Activated CD4-positive, alpha-beta T cell treated with anti-CD3 and anti-CD28 coated beads, Interleukin-2, amount 10 ng/mL, durations not matched to agents 24 days and 14 days (primary cell): ENCODE results near the gene TMEM154. TPM values are rescaled to one million over a fixed set of nuclear protein-coding genes. Genes with fewer than 3 reads are reported as not detected.
A peak's percentile ranks its signal among the peaks of the same experiment; 100 is the strongest.

Experiments
- DNase-seq: peaks from one replicate; pipeline ENCODE4 v3.0.0; 2022
- H3K27ac Mint-ChIP-seq: one replicate; pipeline ENCODE4 v1.8.0; 2022; ENCODE audit warnings: mild to moderate bottlenecking, mixed read lengths
- H3K27me3 Mint-ChIP-seq: one replicate; pipeline ENCODE4 v1.8.0; 2022; ENCODE audit warnings: mixed read lengths
- H3K36me3 Mint-ChIP-seq: one replicate; pipeline ENCODE4 v1.8.0; 2022; ENCODE audit warnings: low read depth, mild to moderate bottlenecking, mixed read lengths
- H3K4me1 Mint-ChIP-seq: one replicate; pipeline ENCODE4 v1.8.0; 2021; ENCODE audit warnings: mixed read lengths
- H3K4me3 Mint-ChIP-seq: one replicate; pipeline ENCODE4 v1.8.0; 2022; ENCODE audit warnings: mild to moderate bottlenecking, moderate library complexity, mixed read lengths
- H3K9me3 Mint-ChIP-seq: one replicate; pipeline ENCODE4 v1.8.0; 2021; ENCODE audit warnings: mixed read lengths
- intact Hi-C: fragments of 100-400 bp; cut with micrococcal nuclease; formaldehyde crosslinking; loops from one replicate; pipeline ENCODE4 v1.15.1; 2023
- total RNA-seq: library from RNA; stranded (reverse); gene quantifications from 2 replicates; pipeline ENCODE4 v1.2.3, GENCODE V29; 2022

TMEM154 gene
- total RNA-seq, 1 donor from 2014 or later, result 9.0 TPM

DNA sequence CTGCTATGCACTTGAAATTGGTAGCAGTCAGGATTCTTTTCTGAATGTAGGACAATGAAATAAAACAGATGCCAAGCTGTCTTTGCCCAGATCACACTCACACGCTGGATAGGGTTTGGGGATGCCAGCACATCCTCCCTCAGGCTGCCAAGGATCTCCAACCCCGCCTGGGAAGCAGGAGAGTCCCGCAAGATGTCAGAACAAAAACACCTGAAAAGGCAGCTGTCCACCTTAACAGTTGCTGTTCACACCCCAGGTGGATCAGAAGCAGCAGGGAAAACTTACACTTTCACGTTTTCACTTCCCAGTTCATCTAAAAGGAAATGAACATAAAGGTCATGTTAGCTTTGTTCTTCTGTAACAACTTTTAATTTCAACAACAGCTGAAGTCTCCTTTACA, 35.7 kb downstream of the TMEM154 start:
- Mint-ChIP-seq H3K4me3 (no peak overlapping the region), H3K27me3 (no peaks in the 10 kb centered on the region), H3K9me3 (no peaks in the 10 kb centered on the region), H3K27ac (peak overlapping the region; percentile 68), H3K36me3 (peaks cover 13% of the 10 kb centered on the region), H3K4me1 (peaks cover 17% of the 10 kb centered on the region)
- no peak for DNase-seq
- intact Hi-C loops, result loop anchor here (5.0 kb wide), 1 partner anchor 93 kb away; no protein-coding TSS in a partner anchor

DNA sequence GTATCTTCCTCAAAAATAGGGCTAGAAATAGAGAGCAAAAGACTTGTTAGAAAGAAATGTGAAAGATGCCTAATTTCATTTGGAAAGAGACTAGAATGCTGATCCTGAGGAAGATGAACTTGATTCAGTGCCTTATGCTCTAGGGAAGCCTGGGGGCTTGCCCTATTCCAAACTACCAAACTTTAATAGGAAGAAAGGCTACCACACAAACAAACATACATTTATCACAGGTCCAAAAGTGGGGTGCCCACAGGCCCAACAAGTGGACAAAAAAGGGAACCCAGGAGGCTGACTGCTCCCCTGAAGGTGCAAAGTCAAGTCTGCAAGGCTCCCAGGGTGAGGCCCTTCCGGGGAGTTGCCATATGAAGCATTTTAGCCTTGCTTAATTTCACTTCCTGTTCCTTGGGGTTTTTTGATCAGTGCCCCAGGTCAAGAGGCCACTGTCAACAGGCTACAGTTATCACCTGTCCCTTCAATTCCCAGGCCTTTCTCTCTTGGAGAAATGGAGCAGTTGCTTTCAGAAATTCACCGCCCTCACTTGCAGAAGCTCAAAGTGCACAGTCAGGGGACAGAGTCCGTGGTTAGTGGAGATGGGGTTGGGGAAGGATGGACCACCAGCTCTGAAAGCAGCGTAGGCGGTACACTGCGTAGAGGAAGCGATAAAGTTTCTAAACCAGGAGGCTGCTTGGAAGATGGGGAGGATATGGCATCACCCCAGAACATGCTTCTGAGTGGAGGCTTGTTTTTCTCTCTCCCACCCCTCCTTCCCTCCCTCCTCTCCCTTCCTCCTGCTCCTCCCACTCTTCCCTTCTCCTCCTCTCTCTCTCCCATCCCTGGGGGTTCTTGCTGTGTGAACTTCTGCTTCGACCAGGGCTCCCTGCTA, 36.4 kb downstream of the TMEM154 start:
- peak overlapping the region; percentile 68 for H3K27ac Mint-ChIP-seq
- peak; percentile 63 for DNase-seq
- intact Hi-C loops, result loop anchor here (5.0 kb wide), 1 partner anchor 94 kb away; no protein-coding TSS in a partner anchor
- H3K4me3 Mint-ChIP-seq, result no peak overlapping the region
- H3K4me1 Mint-ChIP-seq, result peaks cover 17% of the 10 kb centered on the region
- H3K9me3 Mint-ChIP-seq, result no peaks in the 10 kb centered on the region
- H3K36me3 Mint-ChIP-seq, result peaks cover 13% of the 10 kb centered on the region
- H3K27me3 Mint-ChIP-seq, result no peaks in the 10 kb centered on the region

DNA sequence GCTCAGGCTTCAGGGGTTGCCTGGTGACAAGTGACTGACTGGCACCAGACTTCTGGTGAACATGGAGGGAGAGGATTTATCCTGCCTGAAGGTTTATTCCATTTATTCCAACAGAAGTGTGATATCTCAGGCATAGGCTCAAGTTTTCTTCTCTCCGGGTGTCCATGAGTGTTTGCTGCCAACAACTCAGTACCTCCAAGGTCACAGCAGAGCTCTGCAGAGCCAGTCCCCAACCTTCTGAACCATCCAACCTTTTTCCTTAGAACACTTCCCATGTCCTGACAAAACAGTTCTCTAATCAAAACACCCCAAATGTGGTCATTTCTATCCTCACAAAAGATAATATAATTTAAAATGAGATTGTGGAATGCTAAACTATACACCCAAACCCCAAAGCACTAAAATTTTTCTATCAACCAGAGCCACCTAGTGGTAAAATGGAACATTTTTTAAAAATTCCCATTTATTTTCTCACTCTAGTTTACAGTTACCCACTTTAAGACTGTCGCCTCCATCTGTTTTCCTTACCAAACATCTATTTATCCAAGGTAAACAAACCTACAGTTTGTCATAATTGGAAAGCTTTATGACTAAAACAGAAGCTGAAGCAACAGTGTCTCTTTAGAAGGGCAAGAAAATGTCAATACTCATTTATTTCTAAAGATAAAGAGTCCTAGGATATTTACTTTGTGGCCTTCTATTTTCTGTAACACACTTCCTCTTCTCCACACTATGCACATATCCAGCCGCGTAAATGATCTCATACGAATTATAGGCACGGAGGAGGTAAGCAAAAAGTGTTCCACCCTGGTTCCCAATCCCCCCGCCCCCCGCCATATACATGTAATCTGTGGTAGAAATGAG, 39.5 kb downstream of the TMEM154 start:
- no peak overlapping the region for H3K27ac Mint-ChIP-seq
- no peaks in the 10 kb centered on the region for H3K9me3 Mint-ChIP-seq
- H3K36me3 Mint-ChIP-seq, result peaks cover 10% of the 10 kb centered on the region
- no peaks in the 10 kb centered on the region for H3K27me3 Mint-ChIP-seq
- intact Hi-C loops, result loop anchor here (1.0 to 5.0 kb wide), 4 partner anchors 97 to 232 kb away; no protein-coding TSS in a partner anchor
- peaks cover 24% of the 10 kb centered on the region for H3K4me1 Mint-ChIP-seq
- DNase-seq, result no peak
- no peak overlapping the region for H3K4me3 Mint-ChIP-seq

GRCh38 chr4:152635851-152636250, 43.9 kb downstream of the TMEM154 start:
- Mint-ChIP-seq H3K4me3 (no peak overlapping the region), H3K27ac (no peak overlapping the region), H3K9me3 (no peaks in the 10 kb centered on the region), H3K36me3 (peaks cover 8% of the 10 kb centered on the region), H3K4me1 (peaks cover 10% of the 10 kb centered on the region), H3K27me3 (no peaks in the 10 kb centered on the region)
- DNase-seq, result no peak
- intact Hi-C loops, result no loop called here

DNA sequence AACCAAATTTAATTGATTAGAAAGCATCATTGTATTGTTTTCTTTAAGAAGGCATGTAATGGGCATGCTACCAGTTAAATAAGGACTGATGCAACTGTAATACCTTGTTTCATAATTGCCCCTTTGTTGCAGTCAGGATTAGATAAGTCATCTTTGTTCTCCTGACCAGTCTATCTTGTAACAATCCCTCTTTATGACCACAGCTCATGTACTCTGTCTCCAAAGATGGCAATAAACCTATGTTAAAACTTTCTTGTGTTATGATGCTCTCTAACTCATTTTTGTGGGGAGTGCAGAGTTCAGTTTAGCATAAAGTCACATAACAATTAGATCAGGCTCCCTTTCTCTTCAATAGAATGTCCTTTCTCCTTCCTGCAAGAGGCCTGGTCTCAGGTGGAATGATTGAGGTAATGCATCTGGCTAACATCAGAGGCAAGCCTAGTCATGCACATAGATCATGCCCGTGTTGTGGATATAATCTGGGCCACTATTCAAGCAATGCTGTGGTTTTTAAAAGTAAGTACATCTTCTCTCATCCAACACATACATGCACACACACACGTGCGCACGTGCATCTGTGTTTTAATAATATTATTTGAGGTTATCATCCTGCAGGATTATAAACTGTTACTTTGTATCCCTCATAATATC, 45.6 kb downstream of the TMEM154 start:
- Mint-ChIP-seq H3K4me1 (peaks cover 10% of the 10 kb centered on the region), H3K36me3 (peaks cover 12% of the 10 kb centered on the region), H3K27me3 (no peaks in the 10 kb centered on the region), H3K27ac (no peak overlapping the region), H3K4me3 (no peak overlapping the region), H3K9me3 (no peaks in the 10 kb centered on the region)
- intact Hi-C loops, result no loop called here
- no peak for DNase-seq

- no peaks in the 10 kb centered on the region for H3K9me3 Mint-ChIP-seq
- intact Hi-C loops, result no loop called here
- no peak overlapping the region for H3K4me3 Mint-ChIP-seq
- H3K4me1 Mint-ChIP-seq, result peaks cover 10% of the 10 kb centered on the region
- no peak overlapping the region for H3K27ac Mint-ChIP-seq
- no peaks in the 10 kb centered on the region for H3K27me3 Mint-ChIP-seq
- no peak for DNase-seq
- peaks cover 11% of the 10 kb centered on the region for H3K36me3 Mint-ChIP-seq
Observed at GRCh38 chr4:152633118-152633517, 46.7 kb downstream of the TMEM154 start.

DNA sequence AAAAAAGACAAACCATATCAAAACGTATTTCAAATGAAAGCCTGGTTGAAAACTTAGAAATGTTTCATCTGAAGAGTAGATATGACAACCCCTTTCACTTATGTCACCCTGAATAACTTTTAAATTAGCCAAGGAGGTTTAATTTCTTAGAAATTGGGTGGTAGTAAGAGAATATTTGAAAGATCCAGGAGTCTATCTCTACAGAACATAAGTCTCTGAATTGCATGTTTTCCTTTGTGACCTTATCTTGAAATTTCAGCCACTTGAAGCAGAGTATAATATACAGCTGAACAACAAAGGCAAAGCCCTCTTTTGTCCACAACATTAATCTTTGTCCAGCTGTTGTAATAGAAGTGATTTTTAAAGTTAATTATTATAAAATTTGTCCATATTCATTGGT, 49.5 kb downstream of the TMEM154 start:
- Mint-ChIP-seq H3K36me3 (peaks cover 11% of the 10 kb centered on the region), H3K27ac (no peak overlapping the region)

GRCh38 chr4:152629908-152630307, 49.9 kb downstream of the TMEM154 start:
- Mint-ChIP-seq H3K9me3 (no peaks in the 10 kb centered on the region), H3K4me1 (no peaks in the 10 kb centered on the region), H3K27me3 (no peaks in the 10 kb centered on the region), H3K4me3 (no peak overlapping the region), H3K36me3 (peaks cover 13% of the 10 kb centered on the region), H3K27ac (no peak overlapping the region)
- intact Hi-C loops, result no loop called here
- DNase-seq, result no peak

More for the DNA sequence above, 49.5 kb downstream of the TMEM154 start:
- no peak for DNase-seq
- Mint-ChIP-seq H3K9me3 (no peaks in the 10 kb centered on the region), H3K27me3 (no peaks in the 10 kb centered on the region), H3K4me3 (no peak overlapping the region), H3K4me1 (no peaks in the 10 kb centered on the region)
- intact Hi-C loops, result no loop called here

DNA sequence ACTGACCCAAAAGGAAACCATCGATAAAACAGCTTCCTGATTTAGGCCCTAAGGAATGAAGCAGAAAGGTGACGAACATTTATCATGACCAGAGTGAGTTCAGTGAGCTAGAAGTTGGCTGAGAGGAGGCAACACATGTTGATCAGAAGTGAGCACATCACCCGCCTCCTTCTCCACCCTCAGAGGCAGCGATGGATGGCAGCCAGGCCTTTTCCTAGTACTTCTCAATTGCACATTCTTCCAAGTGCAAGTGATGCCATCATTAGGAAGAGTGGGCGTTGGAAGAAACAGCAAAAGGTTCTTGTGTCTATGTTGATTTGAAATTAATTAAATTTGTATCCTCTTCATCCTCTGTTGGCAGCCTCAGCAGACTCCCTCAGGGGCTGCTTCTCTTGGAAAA, 51.7 kb downstream of the TMEM154 start:
- Mint-ChIP-seq H3K36me3 (peaks cover 13% of the 10 kb centered on the region), H3K27ac (no peak overlapping the region), H3K9me3 (no peaks in the 10 kb centered on the region), H3K4me3 (no peak overlapping the region), H3K27me3 (no peaks in the 10 kb centered on the region), H3K4me1 (no peaks in the 10 kb centered on the region)
- intact Hi-C loops, result no loop called here
- DNase-seq, result no peak

- intact Hi-C loops, result no loop called here
Observed at GRCh38 chr4:152626790-152627189, 53.0 kb downstream of the TMEM154 start.

GRCh38 chr4:152620915-152621314, 58.9 kb downstream of the TMEM154 start:
- intact Hi-C loops, result no loop called here
- H3K27ac Mint-ChIP-seq, result no peak overlapping the region

More at GRCh38 chr4:152626790-152627189, 53.0 kb downstream of the TMEM154 start:
- no peak for DNase-seq
- no peak overlapping the region for H3K27ac Mint-ChIP-seq
- H3K36me3 Mint-ChIP-seq, result peaks cover 10% of the 10 kb centered on the region
- H3K9me3 Mint-ChIP-seq, result no peaks in the 10 kb centered on the region
- H3K4me3 Mint-ChIP-seq, result no peak overlapping the region
- H3K4me1 Mint-ChIP-seq, result no peaks in the 10 kb centered on the region
- H3K27me3 Mint-ChIP-seq, result no peaks in the 10 kb centered on the region

DNA sequence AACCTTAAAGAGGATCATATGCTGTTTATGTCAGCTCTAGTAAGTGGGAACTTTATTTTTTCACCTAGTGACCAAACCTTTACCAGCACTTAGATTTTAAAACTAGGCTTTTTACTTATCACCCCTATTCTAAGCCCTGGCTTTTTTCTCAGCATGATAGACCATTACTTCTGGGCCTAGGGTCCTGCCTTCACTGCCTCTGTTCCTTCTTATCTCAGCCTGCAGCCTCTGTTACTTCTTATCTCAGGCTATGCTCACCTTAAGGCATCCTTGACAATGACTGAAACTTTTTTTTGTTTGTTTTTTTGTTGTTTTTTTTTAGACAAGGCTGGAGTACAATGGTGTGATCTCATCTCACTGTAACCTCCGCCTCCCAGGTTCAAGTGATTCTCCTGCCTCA, 59.6 kb downstream of the TMEM154 start:
- Mint-ChIP-seq H3K36me3 (peaks cover 2% of the 10 kb centered on the region), H3K27ac (no peak overlapping the region), H3K9me3 (no peaks in the 10 kb centered on the region), H3K4me1 (no peaks in the 10 kb centered on the region), H3K27me3 (peaks cover 7% of the 10 kb centered on the region), H3K4me3 (no peak overlapping the region)
- intact Hi-C loops, result no loop called here
- DNase-seq, result no peak

More at GRCh38 chr4:152620915-152621314, 58.9 kb downstream of the TMEM154 start:
- Mint-ChIP-seq H3K36me3 (peaks cover 2% of the 10 kb centered on the region), H3K27me3 (peaks cover 3% of the 10 kb centered on the region), H3K9me3 (no peaks in the 10 kb centered on the region), H3K4me3 (no peak overlapping the region), H3K4me1 (no peaks in the 10 kb centered on the region)
- no peak for DNase-seq

GRCh38 chr4:152619556-152619955, 60.2 kb downstream of the TMEM154 start:
- Mint-ChIP-seq H3K36me3 (no peaks in the 10 kb centered on the region), H3K27ac (no peak overlapping the region), H3K27me3 (peaks cover 11% of the 10 kb centered on the region), H3K9me3 (no peaks in the 10 kb centered on the region), H3K4me3 (no peak overlapping the region), H3K4me1 (no peaks in the 10 kb centered on the region)
- intact Hi-C loops, result no loop called here
- no peak for DNase-seq
